HG03139 (cell line): ENCODE results near the gene KCNK7.

Experiments used
- ATAC-seq: cut with Tn5 transposase; IDR thresholded peaks from one replicate; pipeline ENCODE4 v1.9.1; 2021; ENCODE audit not compliant: unreplicated experiment

Gene KCNK7

DNA sequence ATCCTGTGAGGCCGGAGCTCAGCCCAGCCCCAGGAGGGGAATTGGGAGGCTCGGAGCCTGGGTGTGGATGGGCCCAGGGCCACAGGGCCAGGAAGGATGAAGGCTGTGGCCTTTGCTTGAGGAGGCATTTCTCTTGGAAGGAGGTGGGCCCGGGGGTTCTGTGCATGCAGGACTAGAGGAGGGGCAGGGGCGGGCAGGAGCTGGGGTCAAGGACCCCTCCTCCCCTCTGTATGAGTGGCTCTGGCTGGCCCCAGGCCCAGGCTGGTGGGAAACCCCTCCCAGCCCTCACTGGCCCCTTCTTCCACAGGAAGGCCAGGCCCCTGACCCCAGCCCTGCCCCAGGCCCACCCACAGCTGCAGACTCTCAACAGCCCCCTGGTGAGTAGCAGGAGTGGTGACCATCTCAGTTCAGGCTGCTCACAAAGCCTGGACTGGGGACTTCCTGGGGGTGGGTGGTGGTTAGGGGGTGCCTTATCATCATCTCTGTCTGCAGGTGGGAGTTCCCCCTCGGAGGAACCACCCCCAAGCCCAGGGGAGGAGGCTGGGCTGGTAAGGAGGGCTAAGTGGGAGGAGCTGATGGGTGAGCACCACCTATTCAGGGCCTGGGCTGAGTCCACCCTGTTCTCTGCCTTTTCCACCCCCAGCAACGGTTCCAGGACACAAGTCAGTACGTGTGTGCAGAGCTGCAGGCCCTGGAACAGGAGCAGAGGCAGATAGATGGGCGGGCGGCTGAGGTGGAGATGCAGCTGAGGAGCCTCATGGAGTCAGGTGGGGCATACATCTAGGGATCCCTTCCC is 6.0 kb downstream of the KCNK7 start:
- no peak for ATAC-seq

DNA sequence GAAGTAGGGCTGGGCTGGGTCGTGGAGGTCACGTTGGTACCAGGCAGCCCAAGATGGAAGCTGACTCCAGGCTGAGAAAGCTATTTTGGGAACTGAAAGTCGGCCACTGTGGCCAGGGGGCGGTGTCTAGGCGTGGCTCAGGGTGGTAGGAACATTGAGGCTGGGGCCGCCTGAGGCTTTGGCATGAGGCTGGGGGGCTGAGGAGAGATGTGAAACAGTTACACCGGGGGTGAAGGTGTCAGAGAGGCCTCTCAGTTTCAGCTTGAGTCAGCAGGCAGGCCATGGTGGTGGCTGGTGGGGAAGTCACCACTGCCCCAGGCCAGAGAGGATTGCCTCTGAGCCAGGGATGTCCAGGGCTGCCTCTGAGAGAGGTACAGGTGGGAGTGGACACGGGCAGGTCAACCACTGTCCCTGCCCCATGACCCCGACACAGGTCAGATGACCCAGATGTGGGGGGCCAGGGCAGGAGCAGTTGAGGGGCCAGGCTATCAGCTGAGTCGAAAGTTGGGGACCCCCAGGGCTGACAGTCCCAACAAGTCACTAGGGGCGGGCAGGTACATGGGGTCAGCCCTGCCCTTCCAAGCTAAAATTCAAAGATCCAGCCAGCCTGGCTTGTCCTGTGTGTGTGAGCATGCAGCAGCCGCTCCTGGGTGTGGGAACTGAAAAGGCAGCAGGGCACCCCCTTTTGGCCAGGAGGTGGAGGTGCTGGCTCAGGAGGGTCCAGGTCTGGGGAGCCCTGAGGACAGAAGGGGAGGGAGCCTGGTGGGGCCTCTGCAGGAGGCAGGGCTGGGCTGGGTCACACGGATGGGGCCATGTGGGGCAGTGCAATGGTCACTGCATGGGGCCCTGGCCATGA is 7.2 kb downstream of the KCNK7 start:
- ATAC-seq, result peak; percentile 71

DNA sequence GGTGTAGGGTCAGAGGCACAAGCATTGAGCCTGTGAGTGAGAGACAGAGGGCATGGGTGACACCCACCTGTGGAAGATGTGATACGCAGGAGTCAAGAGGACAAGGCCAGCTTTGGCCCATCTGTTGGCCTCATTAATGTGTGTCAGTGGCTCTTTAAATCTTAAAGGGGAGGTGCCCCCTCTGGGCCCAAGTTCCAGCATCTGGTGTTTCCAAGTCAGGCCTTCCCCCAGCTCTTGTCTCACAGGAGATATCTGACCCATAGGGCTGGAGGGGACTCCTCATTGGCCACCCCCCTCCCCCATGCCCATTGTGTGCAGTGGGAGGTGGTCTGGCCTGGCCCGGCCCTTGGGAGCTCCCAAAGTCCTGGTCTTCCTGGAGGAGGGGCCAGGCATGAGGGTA is 8.9 kb downstream of the KCNK7 start:
- no peak for ATAC-seq

DNA sequence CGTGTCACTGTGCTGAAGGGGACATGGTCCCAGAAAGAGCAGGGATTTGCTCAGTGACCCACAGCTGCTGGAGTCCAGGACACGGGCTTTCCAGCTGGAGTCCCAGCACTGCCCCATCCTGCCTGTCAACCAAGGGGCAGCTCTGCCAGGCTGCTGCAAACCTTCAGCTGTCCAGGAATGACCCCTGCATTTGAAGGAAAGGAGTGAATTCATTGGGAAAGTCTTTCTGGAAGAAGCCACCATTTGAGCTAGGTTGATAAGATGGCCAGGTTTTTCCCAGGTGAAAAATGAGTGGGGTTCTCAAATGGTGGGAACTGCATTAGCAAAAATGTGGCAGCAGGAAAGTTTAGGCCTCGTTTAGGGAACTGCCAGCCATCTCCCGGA is 9.4 kb downstream of the KCNK7 start:
- no peak for ATAC-seq

DNA sequence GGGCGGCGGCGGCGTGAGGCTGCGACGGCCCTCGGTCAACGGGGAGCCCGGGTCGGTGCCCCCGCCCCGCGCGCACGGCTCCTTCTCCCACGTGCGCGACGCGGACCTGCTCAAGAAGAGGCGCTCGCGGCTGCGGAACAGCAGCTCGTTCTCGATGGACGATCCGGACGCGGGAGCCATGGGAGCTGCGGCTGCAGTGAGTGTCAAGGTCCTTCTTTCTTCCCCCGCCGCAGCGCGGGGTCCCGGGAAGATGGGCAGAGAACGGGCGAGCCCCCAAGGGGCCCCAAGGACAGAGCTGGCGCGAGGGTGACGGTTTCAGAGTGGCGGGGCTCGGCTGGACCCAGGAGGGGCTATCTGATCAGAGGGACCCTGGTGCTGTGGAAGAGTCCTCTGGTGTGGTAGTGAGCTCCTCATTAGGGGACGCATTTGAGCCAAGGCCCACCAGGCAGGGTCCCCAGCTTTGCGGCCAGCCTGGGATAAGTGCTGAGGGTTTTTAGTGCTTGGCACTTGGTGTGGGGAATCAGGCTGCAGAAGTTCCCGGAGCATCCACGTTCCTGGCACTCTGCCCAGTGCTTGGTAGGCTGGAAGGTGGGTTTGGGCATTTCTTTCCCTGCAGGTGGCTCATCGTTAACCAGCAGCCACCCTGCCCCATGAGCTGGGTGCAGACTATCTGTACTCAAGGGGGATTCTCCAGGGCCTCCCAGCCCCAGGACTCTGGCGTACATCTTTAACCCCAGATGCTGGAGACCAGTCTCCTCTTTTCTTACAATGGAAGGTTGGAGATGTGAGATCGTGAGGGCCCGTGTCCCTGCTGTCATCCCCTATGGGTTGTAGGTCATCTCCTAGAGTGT is 10.0 kb downstream of the KCNK7 start:
- no peak for ATAC-seq

DNA sequence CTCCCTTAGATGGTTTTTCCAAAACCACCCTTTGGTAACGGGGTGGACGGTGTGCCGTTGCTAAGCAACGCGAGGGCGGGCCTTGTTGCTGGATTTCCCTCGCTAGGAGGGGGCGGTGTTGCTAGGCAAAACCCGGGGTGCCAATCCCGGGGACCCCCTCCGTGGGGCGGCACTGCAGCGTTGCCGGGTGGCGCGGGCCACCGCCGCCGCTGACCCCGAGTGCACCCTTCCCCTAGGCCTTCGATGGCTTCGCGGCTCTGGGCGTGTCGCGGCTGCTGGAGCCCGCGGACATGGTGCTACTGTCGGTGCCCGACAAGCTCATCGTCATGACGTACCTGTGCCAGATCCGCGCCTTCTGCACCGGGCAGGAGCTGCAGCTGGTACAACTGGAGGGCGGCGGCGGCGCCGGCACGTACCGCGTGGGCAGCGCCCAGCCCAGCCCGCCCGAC is 10.9 kb downstream of the KCNK7 start:
- ATAC-seq, result no peak

DNA sequence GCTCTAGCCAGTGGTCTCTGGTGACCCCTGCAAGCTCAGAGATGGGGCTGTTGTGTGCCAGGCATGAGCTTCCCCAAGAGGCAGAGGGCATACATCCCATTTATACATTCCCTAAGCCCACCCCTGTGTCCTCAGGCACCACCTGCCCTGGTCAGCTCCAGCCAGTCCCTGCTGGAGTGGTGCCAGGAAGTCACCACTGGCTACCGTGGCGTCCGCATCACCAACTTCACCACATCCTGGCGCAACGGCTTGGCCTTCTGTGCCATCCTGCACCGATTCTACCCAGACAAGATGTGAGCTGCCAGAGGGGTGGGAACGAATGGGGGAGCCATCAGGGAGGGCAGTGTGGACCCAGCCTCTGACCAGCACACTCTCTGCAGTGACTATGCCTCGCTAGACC is 11.5 kb downstream of the KCNK7 start:
- ATAC-seq, result no peak

DNA sequence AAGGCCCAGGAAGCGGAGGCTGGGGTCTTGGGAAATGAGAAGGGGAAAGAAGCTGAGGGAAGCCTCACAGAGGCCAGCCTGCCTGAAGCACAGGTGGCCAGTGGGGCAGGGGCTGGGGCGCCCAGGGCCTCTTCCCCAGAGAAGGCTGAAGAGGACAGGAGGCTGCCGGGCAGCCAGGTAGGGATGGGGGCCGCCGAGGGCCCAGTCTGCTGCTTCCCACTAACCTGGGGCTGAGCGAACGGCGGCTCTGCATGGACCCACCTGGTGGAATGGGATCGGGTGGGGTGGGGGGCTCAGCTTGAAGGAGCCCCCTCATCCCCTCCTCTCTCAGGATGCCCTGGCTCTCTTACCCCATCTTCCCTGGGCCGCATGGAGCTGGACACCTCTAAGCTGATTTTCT is 12.0 kb downstream of the KCNK7 start:
- ATAC-seq, result no peak

DNA sequence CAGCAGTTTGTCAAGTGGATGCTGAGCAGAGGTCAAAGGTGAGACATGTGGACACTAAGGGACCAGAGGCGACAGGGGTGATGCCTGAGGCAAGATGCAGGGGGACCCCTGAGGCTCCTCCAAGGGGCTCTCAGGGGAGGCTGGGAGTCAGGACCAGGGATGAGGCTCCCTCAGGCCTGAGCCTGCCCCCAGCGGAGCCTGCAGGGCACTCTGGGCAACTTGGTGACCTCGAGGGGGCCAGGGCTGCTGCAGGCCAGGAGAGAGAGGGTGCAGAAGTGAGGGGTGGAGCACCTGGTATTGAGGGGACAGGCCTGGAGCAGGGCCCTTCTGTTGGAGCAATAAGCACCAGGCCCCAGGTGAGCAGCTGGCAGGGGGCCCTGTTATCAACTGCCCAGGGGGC is 13.7 kb downstream of the KCNK7 start:
- ATAC-seq, result no peak

DNA sequence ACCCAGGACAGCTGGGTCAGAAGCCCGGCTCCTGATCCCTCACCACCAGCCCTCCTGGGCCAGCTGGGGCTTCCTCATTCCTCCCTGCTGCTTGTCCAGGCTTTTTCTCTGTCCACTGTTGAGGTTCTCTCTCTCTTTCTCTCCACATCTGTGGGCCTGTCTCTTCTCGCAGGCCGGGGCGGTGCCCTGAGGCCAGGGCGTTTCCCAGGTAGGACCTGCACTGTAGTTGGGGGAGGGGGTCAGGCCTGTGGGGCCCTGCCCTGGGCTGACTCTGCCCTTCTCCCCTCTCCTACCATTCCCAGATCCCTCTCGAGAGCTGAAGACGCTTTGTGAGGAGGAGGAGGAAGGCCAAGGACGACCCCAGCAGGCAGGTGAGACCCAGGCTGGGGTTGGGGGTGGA is 14.8 kb downstream of the KCNK7 start:
- no peak for ATAC-seq

DNA sequence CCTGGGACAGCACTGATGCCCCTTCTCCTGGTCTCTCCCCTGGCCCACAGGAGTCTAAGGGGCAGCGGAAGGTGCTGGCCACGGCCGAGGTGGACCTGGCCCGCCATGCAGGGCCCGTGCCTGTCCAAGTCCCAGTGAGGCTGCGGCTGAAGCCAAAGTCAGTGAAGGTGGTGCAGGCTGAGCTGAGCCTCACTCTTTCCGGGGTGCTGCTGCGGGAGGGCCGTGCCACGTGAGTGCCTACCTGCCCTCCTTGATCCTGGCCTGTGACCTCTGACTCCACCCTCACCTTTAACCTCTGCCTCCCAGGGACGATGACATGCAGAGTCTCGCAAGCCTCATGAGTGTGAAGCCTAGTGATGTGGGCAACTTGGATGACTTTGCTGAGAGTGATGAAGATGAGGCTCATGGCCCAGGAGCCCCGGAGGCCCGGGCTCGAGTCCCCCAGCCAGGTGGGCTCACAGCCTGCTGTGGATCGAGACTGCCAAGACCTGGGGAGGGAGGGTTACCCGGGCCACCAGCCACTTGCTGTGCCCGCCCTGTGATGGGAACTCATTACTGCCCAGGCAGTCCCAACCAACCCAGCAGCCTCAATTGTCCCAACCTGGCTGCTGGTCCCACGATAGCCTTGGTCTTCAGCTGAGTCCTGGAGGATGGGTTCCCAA is 15.4 kb downstream of the KCNK7 start:
- ATAC-seq, result no peak

DNA sequence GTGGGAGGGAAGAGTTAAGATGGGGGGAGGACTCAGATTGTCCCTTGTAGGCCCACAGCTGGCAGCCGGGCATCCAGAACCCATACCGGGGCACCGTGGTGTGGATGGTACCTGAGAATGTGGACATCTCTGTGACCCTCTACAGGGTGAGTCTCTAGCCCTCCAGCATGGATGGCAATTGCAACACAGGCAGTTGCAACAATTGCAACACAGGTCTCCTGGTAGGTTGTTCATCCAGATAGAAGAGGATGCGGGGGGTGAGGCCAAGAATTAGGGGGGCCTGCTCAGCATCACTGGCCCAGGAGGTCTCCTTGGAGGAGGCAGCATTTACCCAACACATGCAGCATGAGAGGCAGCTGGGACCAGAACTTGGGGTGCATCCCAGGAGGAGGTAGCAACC is 16.3 kb downstream of the KCNK7 start:
- ATAC-seq, result no peak

DNA sequence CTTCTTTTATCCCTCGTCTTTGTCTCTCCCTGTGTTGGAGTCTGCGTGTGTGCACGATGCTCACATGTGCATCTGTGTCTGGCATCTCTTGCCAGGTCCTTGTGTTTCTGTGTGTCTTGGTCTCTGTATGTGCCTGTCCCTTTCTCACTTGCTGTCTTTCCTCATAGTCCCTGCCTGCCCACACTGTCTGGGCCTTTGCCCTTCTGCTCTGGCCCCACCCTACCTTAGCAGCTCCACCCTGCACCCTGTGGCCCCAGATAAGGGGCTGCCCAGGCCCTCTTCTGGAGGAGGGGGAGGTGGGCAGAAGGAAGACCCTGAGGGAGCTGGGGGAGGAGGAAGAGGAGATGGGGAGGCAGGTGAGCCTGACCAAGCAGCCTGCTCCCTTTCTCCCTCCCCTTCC is 16.9 kb downstream of the KCNK7 start:
- no peak for ATAC-seq

DNA sequence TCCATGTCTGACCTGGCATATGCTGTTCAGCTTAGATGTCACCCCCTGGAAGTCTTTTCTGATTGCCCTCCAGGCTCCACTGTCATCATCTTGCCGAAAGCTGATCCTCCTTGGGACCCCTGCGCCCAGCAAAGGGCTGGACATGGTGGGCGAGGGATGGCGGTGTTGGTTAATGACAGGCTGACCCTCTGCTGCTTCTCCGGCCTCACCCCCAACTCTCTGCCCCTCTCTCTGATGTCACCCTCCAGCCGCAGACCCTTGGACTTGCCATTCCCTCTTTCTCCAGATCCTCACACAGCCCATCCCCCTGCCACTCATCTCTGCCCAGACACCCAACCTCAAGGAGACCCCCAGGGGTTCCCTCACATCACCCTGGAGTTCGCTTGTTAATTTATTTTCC is 17.5 kb downstream of the KCNK7 start:
- no peak for ATAC-seq

DNA sequence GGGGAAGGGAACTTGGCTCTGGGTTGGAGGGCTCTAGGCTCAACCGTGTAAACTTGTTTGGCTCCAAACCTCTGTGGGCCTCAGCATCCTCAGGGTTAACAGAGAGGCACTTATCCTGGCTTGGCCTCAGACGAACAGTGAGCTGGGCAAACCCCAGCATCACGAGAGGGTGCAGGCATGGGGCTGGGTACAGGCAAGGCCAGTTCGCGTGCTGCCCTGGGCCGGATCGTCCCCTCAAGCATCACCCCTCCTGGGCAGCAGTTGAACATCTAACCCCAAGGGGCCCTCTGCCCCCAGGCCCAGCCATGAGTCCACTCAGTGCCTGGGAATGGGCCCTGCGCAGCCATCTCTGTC is 17.9 kb downstream of the KCNK7 start:
- ATAC-seq, result no peak

DNA sequence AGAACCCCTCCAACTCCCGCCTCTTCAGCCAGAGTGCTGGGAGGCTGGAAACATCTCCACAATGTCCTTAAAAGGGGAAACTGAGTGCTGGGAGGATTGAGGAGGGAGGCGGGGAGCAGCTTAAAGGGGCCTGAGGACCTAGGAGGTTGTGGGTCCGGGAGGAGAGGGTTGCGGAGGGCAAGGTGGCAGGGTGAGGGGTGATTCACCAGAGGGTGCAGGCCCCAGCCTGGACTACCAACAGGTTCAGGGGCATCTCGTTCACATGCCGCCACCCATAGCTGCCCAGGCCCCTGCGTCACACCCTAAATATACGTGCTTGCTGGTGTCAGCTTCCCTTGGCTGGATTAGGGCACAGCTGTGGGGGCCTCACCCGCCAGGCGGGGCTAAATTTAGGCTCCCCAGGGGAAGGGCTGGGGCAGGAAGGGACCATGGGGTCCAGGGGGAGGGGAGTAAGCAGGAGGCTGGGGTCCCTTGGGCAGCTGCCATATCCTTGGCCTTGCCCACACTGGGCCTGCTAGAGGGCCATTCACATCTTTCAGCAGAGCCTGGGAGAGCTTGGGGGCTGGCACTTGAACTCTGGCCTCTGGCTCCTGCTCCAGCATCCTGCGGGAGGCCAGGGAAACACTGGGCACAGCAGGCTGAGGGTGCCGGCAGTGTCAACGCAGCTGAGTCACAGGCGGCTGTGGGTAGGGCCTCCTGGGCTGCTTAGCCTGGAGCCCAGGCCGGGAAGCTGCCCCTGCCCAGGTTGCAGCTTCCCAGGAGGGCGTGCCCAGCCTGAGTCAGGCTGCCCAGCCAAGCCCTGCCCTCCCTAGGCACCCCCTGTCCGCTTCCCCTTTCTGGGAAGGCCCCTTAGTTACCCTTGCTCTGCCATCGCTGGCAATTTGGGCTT is 18.5 kb downstream of the KCNK7 start:
- ATAC-seq, result no peak

DNA sequence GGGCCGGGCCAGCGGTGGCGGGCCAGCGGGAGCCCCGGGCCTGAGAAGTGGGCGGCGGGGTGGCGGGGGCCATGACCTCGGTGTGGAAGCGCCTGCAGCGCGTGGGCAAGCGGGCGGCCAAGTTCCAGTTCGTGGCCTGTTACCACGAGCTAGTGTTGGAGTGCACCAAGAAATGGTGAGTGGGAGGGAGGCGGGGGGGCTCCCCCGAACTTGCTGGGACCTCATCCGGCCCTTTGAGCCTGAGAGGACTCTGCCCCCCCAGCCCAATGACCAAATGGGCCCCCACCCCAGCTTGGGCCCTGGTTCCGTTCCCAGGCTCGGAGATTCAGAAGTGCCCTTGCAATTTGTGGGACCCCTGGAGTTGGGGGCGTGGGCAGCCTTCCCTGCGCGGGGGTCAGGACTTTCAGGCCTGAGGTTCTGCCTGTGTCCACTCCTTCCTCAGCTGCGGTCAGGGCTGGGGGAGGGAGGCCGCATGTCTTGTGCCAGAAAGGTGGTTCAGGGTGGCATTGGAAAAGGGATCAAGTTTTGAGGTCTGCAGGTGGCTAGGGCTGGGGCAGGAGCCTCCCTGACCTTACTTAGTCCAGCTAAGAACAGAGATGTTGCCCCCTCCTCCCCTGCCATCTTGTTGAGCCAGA is 19.3 kb downstream of the KCNK7 start:
- ATAC-seq, result no peak

DNA sequence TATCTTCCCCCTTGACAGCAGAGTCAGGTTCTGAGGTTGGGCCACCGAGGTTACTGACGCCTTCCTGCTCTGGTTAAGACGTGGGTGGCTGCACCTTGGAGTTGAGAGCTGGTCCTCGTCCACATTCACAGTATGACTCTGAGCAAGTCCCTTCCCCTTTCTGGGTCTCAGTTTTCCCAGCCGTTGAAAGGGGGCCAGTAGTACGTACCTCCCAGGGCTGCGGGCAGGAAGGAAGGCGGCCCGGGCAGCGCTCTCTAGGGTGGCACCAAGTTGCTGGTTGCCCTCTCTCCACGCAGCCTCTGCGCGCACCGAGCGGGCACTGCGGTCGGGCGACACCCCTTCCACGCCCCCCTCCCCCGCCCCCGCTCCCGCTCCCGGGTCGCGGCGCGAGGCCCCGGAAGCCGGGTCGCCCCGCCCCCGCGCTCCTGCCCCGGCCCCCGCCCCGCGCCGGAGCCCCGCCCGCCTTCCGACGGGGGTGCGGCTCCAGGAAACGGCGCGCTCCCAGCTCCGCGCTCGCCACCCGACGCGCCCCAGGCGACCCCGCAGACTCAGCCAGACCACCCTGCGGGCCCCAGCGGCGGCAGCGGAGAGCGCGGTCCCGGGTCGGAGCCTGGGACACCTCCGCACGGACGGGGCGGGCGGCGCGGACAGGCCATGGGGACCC is 19.9 kb downstream of the KCNK7 start, which contains the start of gene EHBP1L1:
EHBP1L1 (plus strand) TSS at position 486 of the 664 bp plus-strand sequence. CDS start 250 bp downstream, outside the sequence.
- no peak for ATAC-seq
